A549 (cell line): Measurements from ENCODE around the gene NOP53.

Experiments
- POLR2A ChIP-seq: IDR thresholded peaks from 2 replicates; pipeline ENCODE4 v1.6.1; 2012; ENCODE audit warnings: mild to moderate bottlenecking, low read length
- USF2 ChIP-seq: fragments of 450-650 bp; IDR thresholded peaks from 2 replicates; pipeline ENCODE4 v1.6.1; 2014; ENCODE audit warnings: antibody characterized with exemption

GRCh38 chr19:47723581-47723940 lies 21.8 kb upstream of the NOP53 start:
- TF ChIP-seq POLR2A (no peak), USF2 (no peak)
